HCT116 (cell line): ENCODE data around the gene ZRANB1.

Source experiments
- EZH2 ChIP-seq: fragments of 200-600 bp; sonication (generic); IDR thresholded peaks from 2 replicates; pipeline ENCODE4 v1.6.1; 2017; ENCODE audit warnings: antibody characterized with exemption, mixed run types
- POLR2A ChIP-seq: IDR thresholded peaks from 2 replicates; pipeline ENCODE4 v1.7.0; 2011; ENCODE audit warnings: borderline replicate concordance; ENCODE audit not compliant: insufficient read depth, insufficient read length; ENCODE audit errors: extremely low read depth
- POLR2AphosphoS5 ChIP-seq: IDR thresholded peaks from 2 replicates; pipeline ENCODE4 v1.6.1; 2011; ENCODE audit warnings: mild to moderate bottlenecking, low read depth, low read length, moderate library complexity
- TCF7L2 ChIP-seq: IDR thresholded peaks from 2 replicates; pipeline ENCODE4 v1.7.0; 2011; ENCODE audit warnings: borderline replicate concordance, inconsistent platforms; ENCODE audit not compliant: insufficient read depth, insufficient read length; ENCODE audit errors: extremely low read depth
- YY1 ChIP-seq: IDR thresholded peaks from 2 replicates; pipeline ENCODE4 v1.6.1; 2011; ENCODE audit warnings: low read length, low read depth, moderate library complexity, mild to moderate bottlenecking; ENCODE audit not compliant: insufficient replicate concordance; ENCODE audit errors: extremely low read depth
- TF ChIP-seq, protein P1 (sequence below), 3 experiments: fragments of 200-600 bp in 1 of 3; sonication (generic) in 1 of 3; IDR thresholded peaks in 2 of 3; conservative IDR thresholded peaks in 1 of 3; 2 replicates each; pipeline ENCODE4 v1.5.1; 2012 to 2017; ENCODE audit warnings: low read depth in 2 of 3, low read length in 2 of 3, antibody characterized with exemption in 1 of 3, borderline replicate concordance in 1 of 3, control low read depth in 1 of 3, mild to moderate bottlenecking in 1 of 3, mixed read lengths in 1 of 3, mixed run types in 1 of 3, moderate library complexity in 1 of 3; ENCODE audit not compliant: insufficient read depth in 1 of 3
- TF ChIP-seq, protein P2 (sequence below): IDR thresholded peaks from 2 replicates; pipeline ENCODE4 v1.6.1; 2012; ENCODE audit warnings: low read depth
- TF ChIP-seq, protein P3 (sequence below): IDR thresholded peaks from 2 replicates; pipeline ENCODE4 v1.6.1; 2011; ENCODE audit warnings: mild to moderate bottlenecking, low read length, moderate library complexity; ENCODE audit not compliant: insufficient replicate concordance; ENCODE audit errors: extremely low read depth
- TF ChIP-seq, protein P4 (sequence below): IDR thresholded peaks from 2 replicates; pipeline ENCODE4 v1.6.1; 2012

DNA sequence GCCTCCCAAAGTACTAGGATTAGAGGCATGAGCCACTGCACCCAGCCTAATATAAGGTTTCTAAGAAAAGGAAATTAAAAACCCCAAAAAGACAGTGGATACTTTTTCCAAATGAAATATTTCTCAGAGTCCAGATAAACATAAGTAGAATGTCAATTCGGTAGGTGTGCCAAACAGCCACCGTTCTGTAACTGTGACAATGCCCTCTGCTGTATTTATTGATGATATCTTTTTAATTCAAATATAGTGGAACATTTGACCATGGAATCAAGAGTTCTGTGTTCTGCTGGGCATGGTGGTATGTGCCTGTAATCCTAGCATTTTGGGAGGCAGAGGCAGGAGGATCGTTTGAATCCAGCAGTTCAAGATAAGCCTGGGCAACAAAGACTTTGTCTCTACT is 28.8 kb upstream of the ZRANB1 start:
- TF ChIP-seq, protein P1, sequence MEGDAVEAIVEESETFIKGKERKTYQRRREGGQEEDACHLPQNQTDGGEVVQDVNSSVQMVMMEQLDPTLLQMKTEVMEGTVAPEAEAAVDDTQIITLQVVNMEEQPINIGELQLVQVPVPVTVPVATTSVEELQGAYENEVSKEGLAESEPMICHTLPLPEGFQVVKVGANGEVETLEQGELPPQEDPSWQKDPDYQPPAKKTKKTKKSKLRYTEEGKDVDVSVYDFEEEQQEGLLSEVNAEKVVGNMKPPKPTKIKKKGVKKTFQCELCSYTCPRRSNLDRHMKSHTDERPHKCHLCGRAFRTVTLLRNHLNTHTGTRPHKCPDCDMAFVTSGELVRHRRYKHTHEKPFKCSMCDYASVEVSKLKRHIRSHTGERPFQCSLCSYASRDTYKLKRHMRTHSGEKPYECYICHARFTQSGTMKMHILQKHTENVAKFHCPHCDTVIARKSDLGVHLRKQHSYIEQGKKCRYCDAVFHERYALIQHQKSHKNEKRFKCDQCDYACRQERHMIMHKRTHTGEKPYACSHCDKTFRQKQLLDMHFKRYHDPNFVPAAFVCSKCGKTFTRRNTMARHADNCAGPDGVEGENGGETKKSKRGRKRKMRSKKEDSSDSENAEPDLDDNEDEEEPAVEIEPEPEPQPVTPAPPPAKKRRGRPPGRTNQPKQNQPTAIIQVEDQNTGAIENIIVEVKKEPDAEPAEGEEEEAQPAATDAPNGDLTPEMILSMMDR (IDR thresholded peaks at IDR 0.05 in 2 of 3, conservative IDR thresholded peaks at IDR 0.05 in 1 of 3; ENCODE audit: borderline replicate concordance in 1 of 3, insufficient read depth in 1 of 3, low read depth in 2 of 3, low read length in 2 of 3) = no peak
- TF ChIP-seq, protein P2, sequence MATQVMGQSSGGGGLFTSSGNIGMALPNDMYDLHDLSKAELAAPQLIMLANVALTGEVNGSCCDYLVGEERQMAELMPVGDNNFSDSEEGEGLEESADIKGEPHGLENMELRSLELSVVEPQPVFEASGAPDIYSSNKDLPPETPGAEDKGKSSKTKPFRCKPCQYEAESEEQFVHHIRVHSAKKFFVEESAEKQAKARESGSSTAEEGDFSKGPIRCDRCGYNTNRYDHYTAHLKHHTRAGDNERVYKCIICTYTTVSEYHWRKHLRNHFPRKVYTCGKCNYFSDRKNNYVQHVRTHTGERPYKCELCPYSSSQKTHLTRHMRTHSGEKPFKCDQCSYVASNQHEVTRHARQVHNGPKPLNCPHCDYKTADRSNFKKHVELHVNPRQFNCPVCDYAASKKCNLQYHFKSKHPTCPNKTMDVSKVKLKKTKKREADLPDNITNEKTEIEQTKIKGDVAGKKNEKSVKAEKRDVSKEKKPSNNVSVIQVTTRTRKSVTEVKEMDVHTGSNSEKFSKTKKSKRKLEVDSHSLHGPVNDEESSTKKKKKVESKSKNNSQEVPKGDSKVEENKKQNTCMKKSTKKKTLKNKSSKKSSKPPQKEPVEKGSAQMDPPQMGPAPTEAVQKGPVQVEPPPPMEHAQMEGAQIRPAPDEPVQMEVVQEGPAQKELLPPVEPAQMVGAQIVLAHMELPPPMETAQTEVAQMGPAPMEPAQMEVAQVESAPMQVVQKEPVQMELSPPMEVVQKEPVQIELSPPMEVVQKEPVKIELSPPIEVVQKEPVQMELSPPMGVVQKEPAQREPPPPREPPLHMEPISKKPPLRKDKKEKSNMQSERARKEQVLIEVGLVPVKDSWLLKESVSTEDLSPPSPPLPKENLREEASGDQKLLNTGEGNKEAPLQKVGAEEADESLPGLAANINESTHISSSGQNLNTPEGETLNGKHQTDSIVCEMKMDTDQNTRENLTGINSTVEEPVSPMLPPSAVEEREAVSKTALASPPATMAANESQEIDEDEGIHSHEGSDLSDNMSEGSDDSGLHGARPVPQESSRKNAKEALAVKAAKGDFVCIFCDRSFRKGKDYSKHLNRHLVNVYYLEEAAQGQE = no peak
- TF ChIP-seq POLR2A = no peak
- TF ChIP-seq EZH2 = no peak
- TF ChIP-seq, protein P3, sequence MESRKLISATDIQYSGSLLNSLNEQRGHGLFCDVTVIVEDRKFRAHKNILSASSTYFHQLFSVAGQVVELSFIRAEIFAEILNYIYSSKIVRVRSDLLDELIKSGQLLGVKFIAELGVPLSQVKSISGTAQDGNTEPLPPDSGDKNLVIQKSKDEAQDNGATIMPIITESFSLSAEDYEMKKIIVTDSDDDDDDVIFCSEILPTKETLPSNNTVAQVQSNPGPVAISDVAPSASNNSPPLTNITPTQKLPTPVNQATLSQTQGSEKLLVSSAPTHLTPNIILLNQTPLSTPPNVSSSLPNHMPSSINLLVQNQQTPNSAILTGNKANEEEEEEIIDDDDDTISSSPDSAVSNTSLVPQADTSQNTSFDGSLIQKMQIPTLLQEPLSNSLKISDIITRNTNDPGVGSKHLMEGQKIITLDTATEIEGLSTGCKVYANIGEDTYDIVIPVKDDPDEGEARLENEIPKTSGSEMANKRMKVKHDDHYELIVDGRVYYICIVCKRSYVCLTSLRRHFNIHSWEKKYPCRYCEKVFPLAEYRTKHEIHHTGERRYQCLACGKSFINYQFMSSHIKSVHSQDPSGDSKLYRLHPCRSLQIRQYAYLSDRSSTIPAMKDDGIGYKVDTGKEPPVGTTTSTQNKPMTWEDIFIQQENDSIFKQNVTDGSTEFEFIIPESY = no peak
- TF ChIP-seq, protein P4, sequence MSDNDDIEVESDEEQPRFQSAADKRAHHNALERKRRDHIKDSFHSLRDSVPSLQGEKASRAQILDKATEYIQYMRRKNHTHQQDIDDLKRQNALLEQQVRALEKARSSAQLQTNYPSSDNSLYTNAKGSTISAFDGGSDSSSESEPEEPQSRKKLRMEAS = no peak
- TF ChIP-seq YY1 = no peak
- TF ChIP-seq POLR2AphosphoS5 = no peak
- TF ChIP-seq TCF7L2 = no peak
